Measurements from ENCODE around the gene CEMP1.

The CEMP1 gene

GRCh38 chr16:2500918-2501750 is 30.1 kb downstream of the CEMP1 start:
- peak in 1 of 2 experiments; percentile 72 for DNase-seq (ENCODE audit: low read depth in 1 of 2, low spot score in 1 of 2)
- H3K4me3 ChIP-seq (replicated peaks; ENCODE audit: insufficient read depth, low read length), result no peak overlapping the region
- no peaks in the 10 kb centered on the region for H3K27me3 ChIP-seq (ENCODE audit: insufficient read depth, poor library complexity, severe bottlenecking)
- no peak overlapping the region for H3K27ac ChIP-seq (replicated peaks)
- TF ChIP-seq, protein P1, sequence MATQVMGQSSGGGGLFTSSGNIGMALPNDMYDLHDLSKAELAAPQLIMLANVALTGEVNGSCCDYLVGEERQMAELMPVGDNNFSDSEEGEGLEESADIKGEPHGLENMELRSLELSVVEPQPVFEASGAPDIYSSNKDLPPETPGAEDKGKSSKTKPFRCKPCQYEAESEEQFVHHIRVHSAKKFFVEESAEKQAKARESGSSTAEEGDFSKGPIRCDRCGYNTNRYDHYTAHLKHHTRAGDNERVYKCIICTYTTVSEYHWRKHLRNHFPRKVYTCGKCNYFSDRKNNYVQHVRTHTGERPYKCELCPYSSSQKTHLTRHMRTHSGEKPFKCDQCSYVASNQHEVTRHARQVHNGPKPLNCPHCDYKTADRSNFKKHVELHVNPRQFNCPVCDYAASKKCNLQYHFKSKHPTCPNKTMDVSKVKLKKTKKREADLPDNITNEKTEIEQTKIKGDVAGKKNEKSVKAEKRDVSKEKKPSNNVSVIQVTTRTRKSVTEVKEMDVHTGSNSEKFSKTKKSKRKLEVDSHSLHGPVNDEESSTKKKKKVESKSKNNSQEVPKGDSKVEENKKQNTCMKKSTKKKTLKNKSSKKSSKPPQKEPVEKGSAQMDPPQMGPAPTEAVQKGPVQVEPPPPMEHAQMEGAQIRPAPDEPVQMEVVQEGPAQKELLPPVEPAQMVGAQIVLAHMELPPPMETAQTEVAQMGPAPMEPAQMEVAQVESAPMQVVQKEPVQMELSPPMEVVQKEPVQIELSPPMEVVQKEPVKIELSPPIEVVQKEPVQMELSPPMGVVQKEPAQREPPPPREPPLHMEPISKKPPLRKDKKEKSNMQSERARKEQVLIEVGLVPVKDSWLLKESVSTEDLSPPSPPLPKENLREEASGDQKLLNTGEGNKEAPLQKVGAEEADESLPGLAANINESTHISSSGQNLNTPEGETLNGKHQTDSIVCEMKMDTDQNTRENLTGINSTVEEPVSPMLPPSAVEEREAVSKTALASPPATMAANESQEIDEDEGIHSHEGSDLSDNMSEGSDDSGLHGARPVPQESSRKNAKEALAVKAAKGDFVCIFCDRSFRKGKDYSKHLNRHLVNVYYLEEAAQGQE (IDR thresholded peaks at IDR 0.05; ENCODE audit: insufficient replicate concordance, low read depth), result no peak
- TF ChIP-seq, protein P2, sequence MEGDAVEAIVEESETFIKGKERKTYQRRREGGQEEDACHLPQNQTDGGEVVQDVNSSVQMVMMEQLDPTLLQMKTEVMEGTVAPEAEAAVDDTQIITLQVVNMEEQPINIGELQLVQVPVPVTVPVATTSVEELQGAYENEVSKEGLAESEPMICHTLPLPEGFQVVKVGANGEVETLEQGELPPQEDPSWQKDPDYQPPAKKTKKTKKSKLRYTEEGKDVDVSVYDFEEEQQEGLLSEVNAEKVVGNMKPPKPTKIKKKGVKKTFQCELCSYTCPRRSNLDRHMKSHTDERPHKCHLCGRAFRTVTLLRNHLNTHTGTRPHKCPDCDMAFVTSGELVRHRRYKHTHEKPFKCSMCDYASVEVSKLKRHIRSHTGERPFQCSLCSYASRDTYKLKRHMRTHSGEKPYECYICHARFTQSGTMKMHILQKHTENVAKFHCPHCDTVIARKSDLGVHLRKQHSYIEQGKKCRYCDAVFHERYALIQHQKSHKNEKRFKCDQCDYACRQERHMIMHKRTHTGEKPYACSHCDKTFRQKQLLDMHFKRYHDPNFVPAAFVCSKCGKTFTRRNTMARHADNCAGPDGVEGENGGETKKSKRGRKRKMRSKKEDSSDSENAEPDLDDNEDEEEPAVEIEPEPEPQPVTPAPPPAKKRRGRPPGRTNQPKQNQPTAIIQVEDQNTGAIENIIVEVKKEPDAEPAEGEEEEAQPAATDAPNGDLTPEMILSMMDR (IDR thresholded peaks at IDR 0.05; ENCODE audit: insufficient read depth, low read length), result peak; percentile 96
- TF ChIP-seq POLR2AphosphoS5 (IDR thresholded peaks at IDR 0.05; ENCODE audit: low read depth), result no peak

DNA sequence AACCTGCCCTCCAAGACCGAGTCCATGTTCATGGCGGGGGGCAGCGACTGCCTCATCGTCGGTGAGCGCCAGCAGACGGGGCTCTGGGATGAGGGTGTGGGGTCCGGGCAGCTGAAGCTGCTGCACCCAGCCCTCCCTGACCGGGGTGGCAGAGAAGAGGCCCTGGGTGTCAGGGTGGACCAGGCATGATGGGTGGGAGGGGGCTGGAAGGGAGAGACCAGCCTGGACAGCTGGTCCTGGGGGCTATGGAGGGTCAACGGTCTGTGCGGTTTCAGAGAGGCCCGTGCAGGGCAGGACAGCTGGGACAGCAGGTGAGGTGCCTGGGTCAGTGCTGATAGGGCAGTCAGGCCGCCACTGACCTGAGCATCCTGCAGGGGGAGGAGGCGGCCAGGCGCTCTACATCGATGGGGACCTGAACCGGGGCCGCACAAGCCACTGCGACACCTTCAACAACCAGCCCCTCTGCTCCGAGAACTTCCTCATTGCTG is 30.7 kb downstream of the CEMP1 start:
- H3K4me3 ChIP-seq (replicated peaks; ENCODE audit: insufficient read depth, low read length), result no peak overlapping the region
- H3K27ac ChIP-seq (replicated peaks), result no peak overlapping the region
- no peak for DNase-seq (ENCODE audit: low read depth in 1 of 2, low spot score in 1 of 2)
- TF ChIP-seq, protein P1 (IDR thresholded peaks at IDR 0.05; ENCODE audit: insufficient replicate concordance, low read depth), result no peak
- TF ChIP-seq POLR2AphosphoS5 (IDR thresholded peaks at IDR 0.05; ENCODE audit: low read depth), result no peak
- no peak for TF ChIP-seq SPI1 (IDR thresholded peaks at IDR 0.05; ENCODE audit: borderline replicate concordance, low read depth)
- no peak for TF ChIP-seq GABPA (IDR thresholded peaks at IDR 0.05; ENCODE audit: low read depth)
- TF ChIP-seq, protein P2 (IDR thresholded peaks at IDR 0.05; ENCODE audit: insufficient read depth, low read length), result no peak
- no peaks in the 10 kb centered on the region for H3K27me3 ChIP-seq (ENCODE audit: insufficient read depth, poor library complexity, severe bottlenecking)

DNA sequence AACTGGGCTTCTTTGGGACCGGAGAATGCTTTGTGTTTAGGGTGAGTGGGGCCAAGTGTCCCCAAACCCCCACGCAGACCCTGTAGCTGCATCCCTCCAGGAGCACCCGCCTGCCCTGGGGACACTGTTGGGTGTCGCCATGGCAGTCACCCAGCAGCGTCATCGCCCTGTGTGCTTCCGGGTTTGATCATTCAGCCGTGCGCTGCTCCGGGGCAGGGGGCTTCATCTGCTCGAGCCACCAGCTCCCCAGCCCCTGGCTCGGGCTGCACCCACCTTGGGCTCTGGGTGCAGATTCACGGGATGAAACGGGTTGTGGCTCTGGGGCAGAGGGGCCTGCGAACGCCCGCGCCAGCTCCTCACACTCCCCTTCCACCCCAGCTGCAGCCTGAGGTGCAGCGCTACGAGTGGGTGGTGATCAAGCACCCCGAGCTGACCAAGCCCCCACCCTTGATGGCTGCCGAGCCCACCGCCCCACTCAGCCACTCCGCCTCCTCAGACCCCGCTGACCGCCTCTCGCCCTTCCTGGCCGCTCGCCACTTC is 31.2 kb downstream of the CEMP1 start:
- no peak for TF ChIP-seq GABPA (IDR thresholded peaks at IDR 0.05; ENCODE audit: low read depth)
- TF ChIP-seq SPI1 (IDR thresholded peaks at IDR 0.05; ENCODE audit: borderline replicate concordance, low read depth), result no peak
- TF ChIP-seq, protein P2 (IDR thresholded peaks at IDR 0.05; ENCODE audit: insufficient read depth, low read length), result no peak
- TF ChIP-seq, protein P1 (IDR thresholded peaks at IDR 0.05; ENCODE audit: insufficient replicate concordance, low read depth), result no peak
- TF ChIP-seq POLR2AphosphoS5 (IDR thresholded peaks at IDR 0.05; ENCODE audit: low read depth), result no peak
- DNase-seq (ENCODE audit: low read depth in 1 of 2, low spot score in 1 of 2), result no peak
- Histone ChIP-seq H3K27ac (replicated peaks) (no peak overlapping the region), H3K4me3 (replicated peaks; ENCODE audit: insufficient read depth, low read length) (no peak overlapping the region), H3K27me3 (ENCODE audit: insufficient read depth, poor library complexity, severe bottlenecking) (no peaks in the 10 kb centered on the region)
